Adrenal gland (tissue), 5 donors: Measurements from ENCODE around the gene ABCD3.

Experiments used
- POLR2A ChIP-seq, 2 donors: fragments of 450-650 bp; IDR thresholded peaks; one replicate each; pipeline ENCODE4 v1.6.1; 2017; ENCODE audit warnings: antibody characterized with exemption in 2 of 2, mild to moderate bottlenecking in 2 of 2, moderate library complexity in 1 of 2
- TF ChIP-seq, protein P1 (sequence below), 6 experiments: fragments of 450-650 bp in 4 of 6; fragments of 200-600 bp in 2 of 6; sonication (generic) in 1 of 6; IDR thresholded peaks; 1 replicate in 5 of 6; 2 replicates in 1 of 6; pipeline versions ENCODE4 v1.5.1 to v1.8.0; 2016 to 2021; ENCODE audit warnings: antibody characterized with exemption in 6 of 6, mild to moderate bottlenecking in 2 of 6, moderate library complexity in 1 of 6
- donor health status: DM: no; HTN: no; CAD: no.

DNA sequence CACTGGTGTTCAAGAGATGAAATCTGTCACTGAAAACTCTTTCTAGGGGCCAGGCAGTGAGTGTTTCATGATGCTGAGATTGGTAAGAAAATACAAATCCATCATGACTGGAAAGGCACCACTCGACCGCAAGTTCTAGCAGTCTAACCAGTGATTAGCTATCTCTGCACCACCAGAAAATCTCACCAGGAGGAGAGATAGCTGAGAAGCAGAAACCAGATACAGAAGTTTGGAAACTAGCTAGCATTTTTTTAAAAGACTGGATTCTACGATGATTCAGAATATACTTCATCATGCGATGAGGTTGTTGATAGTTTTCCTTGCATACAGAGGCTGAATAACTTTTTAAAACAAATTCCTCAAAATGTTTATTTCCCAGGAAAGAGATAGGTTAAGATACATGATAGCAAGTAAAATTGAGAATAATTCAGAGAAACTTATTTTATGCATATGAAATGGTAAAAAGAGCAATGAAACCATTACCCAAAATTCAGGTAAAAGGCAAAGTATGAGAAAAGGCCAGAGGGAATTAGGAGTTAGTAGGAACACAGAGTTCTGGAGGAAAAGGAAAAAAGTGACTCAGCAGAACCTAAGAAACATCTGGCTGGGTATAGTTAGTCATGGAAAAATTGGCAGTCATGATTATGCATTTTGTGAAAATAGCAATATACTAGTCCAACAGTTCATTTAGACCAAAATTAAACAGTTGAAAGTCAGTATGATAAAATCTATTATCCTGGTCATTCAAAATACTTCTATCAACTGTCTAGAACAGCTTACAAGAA is 126.7 kb downstream of the ABCD3 start:
- TF ChIP-seq, protein P1, sequence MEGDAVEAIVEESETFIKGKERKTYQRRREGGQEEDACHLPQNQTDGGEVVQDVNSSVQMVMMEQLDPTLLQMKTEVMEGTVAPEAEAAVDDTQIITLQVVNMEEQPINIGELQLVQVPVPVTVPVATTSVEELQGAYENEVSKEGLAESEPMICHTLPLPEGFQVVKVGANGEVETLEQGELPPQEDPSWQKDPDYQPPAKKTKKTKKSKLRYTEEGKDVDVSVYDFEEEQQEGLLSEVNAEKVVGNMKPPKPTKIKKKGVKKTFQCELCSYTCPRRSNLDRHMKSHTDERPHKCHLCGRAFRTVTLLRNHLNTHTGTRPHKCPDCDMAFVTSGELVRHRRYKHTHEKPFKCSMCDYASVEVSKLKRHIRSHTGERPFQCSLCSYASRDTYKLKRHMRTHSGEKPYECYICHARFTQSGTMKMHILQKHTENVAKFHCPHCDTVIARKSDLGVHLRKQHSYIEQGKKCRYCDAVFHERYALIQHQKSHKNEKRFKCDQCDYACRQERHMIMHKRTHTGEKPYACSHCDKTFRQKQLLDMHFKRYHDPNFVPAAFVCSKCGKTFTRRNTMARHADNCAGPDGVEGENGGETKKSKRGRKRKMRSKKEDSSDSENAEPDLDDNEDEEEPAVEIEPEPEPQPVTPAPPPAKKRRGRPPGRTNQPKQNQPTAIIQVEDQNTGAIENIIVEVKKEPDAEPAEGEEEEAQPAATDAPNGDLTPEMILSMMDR (IDR thresholded peaks at IDR 0.05): peak in 1 of 6 experiments; percentile 12
- TF ChIP-seq POLR2A (IDR thresholded peaks at IDR 0.05): no peak
